Measurements from ENCODE around the gene AGR3.

DNA sequence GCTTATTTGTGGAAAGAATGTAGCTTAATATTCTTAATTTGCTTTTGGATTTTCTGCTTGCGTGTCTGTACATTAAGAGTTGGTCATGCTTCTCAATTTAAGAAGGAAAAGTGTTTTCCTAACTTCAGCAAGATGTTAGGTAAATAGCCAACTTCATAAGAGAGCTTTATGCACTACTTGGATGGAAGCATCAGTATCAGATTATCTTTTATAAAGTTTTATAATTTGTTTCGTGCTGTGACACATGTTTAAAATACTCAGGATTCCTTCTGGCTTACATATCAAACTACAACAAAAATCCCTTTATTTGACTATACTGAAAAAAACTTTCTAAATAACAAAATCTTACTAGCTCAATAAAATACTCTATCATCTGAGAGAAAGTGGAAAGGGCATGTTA lies 42.1 kb downstream of the AGR3 start:
- TF ChIP-seq, protein P1, sequence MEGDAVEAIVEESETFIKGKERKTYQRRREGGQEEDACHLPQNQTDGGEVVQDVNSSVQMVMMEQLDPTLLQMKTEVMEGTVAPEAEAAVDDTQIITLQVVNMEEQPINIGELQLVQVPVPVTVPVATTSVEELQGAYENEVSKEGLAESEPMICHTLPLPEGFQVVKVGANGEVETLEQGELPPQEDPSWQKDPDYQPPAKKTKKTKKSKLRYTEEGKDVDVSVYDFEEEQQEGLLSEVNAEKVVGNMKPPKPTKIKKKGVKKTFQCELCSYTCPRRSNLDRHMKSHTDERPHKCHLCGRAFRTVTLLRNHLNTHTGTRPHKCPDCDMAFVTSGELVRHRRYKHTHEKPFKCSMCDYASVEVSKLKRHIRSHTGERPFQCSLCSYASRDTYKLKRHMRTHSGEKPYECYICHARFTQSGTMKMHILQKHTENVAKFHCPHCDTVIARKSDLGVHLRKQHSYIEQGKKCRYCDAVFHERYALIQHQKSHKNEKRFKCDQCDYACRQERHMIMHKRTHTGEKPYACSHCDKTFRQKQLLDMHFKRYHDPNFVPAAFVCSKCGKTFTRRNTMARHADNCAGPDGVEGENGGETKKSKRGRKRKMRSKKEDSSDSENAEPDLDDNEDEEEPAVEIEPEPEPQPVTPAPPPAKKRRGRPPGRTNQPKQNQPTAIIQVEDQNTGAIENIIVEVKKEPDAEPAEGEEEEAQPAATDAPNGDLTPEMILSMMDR (IDR thresholded peaks at IDR 0.05) = no peak
- TF ChIP-seq ZFX (IDR thresholded peaks at IDR 0.05; ENCODE audit: borderline replicate concordance) = no peak

Data from 22Rv1 (cell line).